GM21447 (cell line): ENCODE data around the gene N4BP2.
A peak's percentile ranks its signal among the peaks of the same experiment; 100 is the strongest.

Experiments used
- ATAC-seq: cut with Tn5 transposase; IDR thresholded peaks from one replicate; pipeline ENCODE4 v1.9.1; 2021; ENCODE audit not compliant: unreplicated experiment

N4BP2 gene

DNA sequence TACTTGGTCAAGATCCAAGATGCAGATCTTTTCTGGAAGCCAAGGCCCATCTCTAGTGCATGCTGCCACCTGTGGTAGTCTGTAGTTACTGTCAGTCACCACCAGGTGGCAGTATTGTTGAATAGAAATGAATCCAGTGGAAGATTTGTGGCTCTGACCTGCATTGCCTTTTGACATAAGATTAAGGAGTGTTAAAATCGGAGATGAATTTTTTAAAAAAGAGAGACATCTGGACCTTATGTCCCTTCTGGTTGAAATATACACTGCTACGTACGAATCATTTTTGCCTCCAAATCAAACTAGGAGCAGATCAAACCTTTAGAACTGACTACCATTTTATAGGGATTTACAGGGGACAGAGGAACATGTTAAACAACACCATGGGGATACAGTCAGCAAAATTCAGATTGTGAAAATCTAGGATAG lies 93.3 kb downstream of the N4BP2 start:
- ATAC-seq = no peak

GRCh38 chr4:40150932-40151331 lies 94.3 kb downstream of the N4BP2 start:
- ATAC-seq = no peak

GRCh38 chr4:40152637-40153036 lies 96.0 kb downstream of the N4BP2 start:
- no peak for ATAC-seq

GRCh38 chr4:40157436-40157835 lies 100.8 kb downstream of the N4BP2 start:
- ATAC-seq = no peak

GRCh38 chr4:40160258-40160657 lies 103.6 kb downstream of the N4BP2 start:
- ATAC-seq = no peak

GRCh38 chr4:40164459-40164858 lies 107.8 kb downstream of the N4BP2 start:
- ATAC-seq = no peak

DNA sequence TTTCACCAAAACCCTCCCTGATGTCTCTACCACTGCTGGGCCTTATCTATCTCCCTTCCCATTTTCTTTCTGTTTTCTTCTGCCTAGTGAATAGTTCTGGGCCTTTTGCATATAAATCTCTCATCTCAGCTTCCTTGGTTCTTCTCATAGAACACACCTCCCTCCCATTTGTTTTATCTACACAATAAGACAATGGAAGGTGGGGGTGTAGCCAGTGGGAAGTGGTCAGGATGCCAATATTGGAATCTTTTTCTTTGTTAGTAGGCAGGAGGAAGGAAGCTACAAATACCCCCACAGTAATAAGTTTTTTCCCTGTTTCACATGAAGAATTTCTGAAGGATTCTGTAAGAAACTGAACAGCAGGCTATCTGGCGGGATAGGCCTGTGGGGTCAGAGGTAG lies 109.3 kb downstream of the N4BP2 start:
- ATAC-seq = no peak

GRCh38 chr4:40168070-40168469 lies 111.4 kb downstream of the N4BP2 start:
- no peak for ATAC-seq

DNA sequence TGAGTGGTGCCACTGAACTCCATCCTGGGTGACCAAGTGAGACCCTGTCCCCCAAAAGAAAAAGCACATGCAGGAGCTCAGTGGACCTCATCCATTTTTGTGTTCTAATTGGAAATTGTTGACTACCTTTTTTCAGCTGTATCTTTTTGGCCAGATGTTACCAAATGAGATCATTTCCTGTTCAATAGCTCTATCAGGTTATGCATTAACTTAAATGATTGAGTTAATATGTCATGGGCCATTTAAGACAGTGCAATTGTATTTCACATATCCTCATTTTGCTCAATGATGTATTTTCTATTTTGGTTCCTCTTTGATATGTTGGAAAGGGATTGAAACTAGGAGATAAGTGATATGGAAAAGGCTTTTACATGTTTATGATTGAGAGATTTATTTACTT lies 113.9 kb downstream of the N4BP2 start:
- peak; percentile 65 for ATAC-seq

GRCh38 chr4:40173470-40173875 lies 116.8 kb downstream of the N4BP2 start:
- peak; percentile 89 for ATAC-seq

DNA sequence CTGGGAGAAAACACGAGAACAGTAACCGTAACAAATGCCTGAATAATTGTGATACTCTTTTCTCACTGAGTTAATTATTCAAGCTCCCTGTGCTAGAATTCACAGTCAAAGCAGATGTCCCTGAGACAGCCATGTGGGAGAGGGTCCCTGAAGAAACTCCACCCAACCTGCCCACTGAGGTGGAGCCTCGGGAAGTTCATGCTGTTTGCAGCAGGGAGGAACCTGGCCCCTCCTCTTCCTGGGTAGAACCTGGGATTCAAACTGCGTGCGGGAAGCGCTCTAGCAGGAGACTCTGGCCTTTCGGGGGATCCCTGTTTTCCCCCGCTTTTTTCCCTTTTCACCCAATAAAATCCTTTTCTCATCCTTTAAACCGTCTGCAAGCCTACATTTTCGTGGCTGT lies 120.0 kb downstream of the N4BP2 start:
- no peak for ATAC-seq

DNA sequence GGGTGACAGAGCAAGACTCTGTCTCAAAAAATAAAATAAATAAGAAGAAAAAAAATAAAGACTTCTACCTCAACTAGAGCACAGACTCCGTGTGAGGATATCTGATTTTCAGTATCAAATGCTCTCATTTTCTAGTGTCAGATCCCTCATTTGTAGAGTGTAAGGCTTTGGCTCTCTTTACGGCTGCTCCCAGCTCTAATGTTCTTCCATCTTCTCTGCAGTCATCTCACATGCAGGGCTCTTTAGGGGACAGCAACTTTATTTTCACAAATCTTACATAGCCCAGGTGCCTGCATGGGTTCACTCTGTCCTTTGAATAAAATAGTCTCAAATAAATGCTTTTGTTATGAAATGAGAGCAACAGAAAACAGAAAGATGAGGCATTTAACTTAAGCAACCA lies 120.9 kb downstream of the N4BP2 start:
- ATAC-seq = no peak

DNA sequence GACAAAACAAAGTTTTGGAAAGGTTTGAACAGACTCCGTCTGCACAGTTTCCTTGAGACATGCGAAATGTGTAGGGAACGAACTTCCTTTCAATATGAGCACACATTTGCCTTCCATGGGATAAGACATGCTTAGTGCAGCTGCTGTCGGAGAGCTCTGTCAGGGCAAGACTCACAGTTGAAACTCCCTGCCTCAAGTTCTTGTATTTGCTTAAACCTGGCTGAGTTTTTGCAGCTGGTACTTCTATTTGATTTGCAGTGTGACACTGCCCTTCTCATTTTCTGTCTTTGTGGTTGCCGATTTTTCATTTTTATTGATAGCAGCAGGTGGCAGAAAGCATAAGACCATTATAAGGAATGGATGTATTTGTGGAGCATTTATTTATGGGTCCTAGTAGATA lies 122.0 kb downstream of the N4BP2 start:
- no peak for ATAC-seq

DNA sequence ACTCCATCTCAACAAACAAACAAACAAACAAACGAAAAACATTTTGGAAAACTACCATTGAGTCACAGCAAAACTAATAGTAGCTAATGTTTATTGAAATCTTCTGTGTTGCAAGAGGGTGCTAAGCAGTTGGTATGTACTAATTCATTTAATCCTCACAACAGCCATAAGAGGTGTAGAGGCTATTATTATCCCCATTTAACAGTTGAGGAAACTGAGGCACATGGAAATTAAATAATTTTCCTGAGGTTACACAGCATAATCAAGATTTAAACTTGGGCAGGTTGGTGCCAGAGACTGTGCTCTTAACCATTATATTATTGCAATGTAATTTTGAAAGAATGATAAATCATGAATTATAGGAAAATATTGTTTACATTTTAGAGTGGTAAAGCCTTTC lies 122.7 kb downstream of the N4BP2 start:
- ATAC-seq = no peak

GRCh38 chr4:40180356-40180755 lies 123.7 kb downstream of the N4BP2 start:
- ATAC-seq = no peak

- no peak for ATAC-seq
These were observed 125.4 kb downstream of the N4BP2 start for GRCh38 chr4:40182001-40182400.

GRCh38 chr4:40182954-40183353 lies 126.3 kb downstream of the N4BP2 start:
- no peak for ATAC-seq

GRCh38 chr4:40183615-40184411 lies 127.2 kb downstream of the N4BP2 start:
- peak; percentile 50 for ATAC-seq

- ATAC-seq = peak; percentile 41
These were observed 129.4 kb downstream of the N4BP2 start for GRCh38 chr4:40185830-40186664.

DNA sequence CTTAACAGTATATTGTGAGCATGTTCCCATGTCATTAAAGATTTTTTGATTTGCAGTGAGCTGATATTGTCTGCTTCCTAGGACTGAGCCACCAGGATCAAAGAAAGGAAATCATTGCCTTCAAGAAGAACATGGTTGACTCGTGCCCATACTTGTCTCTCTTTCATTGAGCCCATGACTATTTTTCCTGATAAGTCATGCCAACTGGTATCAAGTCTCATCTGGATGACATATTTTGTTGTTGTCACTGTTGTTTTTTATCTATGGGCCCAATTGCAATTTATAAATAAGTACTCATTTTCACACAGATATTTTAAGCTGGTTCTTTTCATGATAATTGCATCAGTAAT lies 130.0 kb downstream of the N4BP2 start:
- ATAC-seq = no peak

- ATAC-seq = no peak
These were observed 130.8 kb downstream of the N4BP2 start for GRCh38 chr4:40187386-40187906.

- ATAC-seq = no peak
These were observed 133.4 kb downstream of the N4BP2 start for GRCh38 chr4:40190019-40190418.
